Measurements from ENCODE around the gene SSB.
"Not testable (repeated sequence)": the region's sequence is repeated elsewhere in the genome, so short reads cannot be mapped to it uniquely, and the experiment has no call there.

SSB gene

DNA sequence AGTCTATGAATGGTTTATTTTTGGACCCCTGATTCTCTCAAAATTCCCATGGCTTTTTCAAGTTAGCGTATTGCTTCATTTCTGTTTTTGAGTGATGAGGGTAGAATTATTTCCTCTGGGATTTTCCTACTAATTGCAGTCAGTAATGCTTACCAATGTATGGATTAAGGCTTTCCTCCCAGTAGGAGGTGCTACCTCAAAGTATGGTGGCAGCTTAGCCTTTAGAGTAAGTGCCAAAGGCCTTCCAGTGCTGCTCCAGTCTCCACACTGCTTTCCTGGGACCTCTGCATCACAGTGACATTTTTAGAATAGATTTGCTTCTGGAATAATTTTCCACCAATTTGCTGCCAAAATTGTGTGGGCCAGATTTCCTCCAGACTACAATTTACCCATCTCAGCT lies 16.2 kb upstream of the SSB start:
- DNase-seq (ENCODE audit: low spot score): no peak

DNA sequence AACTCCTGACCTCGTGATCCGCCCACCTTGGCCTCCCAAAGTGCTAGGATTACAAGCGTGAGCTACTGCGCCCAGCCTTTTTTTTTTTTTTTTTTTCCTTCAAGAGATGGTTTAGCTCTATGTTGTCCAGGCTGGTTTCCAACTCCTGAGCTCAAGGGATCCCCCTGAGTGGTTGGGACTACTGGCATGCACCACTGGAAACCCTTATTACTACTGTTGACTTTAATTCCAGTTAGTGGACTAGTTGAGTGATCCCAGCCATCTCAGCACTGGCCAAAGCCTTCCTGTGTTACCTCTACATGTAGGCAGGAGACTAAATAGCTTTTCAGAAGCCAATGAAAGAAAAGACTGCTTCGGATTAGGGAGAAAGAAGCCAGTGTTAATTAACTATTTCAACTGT lies 8.1 kb upstream of the SSB start:
- no peak for DNase-seq (ENCODE audit: low spot score)

DNA sequence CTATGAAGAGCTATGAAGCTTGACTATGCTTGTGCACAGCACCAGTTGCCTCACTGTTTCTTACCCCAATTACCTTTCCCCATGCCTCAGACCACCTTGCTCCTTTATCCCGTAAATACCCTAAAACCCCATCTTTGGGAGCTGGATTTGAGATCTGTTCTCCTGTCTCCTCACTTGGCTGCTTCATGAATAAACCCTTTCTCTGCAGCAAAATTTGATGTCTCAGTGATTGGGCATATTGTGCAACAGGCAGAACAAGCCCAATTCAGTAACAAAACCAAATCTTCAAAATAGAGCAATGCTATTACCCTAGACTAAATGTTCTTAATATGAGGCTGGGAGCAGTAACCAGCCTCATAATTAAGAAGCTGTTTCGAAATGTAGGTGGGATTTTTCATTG lies 3.5 kb upstream of the SSB start:
- no peak for DNase-seq (ENCODE audit: low spot score)

DNA sequence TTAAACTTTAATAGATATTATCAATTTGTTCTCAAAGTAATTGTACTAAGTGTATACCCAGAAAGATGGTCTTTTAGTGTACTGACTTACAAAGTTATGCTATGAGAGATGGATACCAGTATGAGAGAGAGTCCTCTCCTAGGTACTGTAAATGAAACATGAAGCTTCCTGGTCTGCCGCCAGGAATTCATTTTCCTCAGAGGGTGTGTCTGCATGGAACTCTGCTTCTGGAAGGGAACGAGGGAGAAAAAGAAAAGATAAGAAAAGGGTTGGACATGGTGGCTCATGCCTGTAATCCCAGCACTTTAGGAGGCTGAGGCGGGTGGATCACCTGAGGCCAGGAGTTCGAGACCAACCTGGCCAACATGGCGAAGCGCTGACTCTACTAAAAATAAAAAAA lies 2.2 kb upstream of the SSB start:
- DNase-seq (ENCODE audit: low spot score): no peak

DNA sequence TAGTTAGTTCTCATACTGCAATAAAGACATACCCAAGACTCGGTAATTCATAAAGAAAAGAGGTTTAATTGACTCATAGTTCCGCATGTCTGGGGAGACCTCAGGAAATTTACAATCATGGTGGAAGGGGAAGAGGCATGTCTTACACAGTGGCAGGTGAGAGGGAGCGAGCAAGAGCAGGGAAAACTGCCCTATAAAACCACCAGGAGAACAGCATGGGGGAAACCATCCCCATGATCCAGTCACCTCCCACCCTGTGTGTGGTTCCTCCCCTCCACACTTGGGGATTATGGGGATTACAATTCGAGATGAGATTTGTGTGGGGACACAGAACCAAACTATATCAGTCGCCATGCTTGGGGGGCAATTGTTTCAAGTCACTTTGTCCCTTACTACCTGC lies 1.1 kb upstream of the SSB start:
- no peak for DNase-seq (ENCODE audit: low spot score)

DNA sequence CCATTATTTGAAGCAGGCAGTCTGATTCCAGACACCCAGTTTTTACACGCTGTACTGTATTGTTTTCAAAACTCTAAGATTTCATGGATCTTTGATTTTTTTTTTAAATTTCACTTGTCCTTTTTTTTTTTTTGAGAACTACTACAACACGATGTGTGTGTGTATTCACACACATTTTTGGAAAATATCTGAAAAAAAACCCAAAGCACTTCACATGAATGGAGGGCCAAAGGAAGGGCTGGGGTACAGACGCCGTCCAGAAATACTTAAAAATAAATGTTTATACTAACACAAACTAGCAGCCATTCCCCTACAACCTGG lies 314 bp upstream of the SSB start:
- DNase-seq (ENCODE audit: low spot score): no peak

DNA sequence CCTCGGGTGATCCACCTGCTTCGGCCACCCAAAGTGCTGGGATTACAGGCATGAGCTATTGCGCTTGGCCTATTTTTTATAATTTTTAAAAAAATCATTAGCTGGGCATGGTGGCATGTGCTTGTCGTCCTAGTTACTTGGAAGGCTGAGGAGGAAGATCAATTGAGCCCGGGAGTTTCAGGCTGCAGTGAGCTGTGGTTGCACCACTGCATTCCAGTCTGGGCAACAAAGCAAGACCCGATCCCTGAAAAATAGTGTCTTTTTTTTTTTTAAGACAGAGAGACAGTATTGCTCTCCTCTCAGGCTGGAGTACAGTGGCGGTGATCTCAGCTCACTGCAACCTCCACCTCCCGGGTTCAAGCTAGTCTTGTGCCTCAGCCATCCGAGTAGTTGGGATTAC lies 4.8 kb downstream of the SSB start:
- no peak for DNase-seq (ENCODE audit: low spot score)

DNA sequence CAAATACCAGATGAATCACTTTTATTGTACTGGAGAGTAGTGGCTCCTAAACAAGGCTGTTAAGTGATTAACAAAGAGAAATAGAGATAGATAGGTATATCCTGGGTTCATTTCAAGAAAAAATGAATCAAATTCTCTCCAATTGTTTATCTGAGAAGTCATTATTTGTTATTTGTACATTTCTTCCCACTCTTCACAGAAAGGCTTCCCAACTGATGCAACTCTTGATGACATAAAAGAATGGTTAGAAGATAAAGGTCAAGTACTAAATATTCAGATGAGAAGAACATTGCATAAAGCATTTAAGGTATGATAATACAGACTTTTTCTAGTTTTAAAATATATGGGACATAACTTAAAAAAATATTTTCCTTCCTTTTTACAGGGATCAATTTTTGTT lies 7.9 kb downstream of the SSB start:
- no peak for DNase-seq (ENCODE audit: low spot score)

DNA sequence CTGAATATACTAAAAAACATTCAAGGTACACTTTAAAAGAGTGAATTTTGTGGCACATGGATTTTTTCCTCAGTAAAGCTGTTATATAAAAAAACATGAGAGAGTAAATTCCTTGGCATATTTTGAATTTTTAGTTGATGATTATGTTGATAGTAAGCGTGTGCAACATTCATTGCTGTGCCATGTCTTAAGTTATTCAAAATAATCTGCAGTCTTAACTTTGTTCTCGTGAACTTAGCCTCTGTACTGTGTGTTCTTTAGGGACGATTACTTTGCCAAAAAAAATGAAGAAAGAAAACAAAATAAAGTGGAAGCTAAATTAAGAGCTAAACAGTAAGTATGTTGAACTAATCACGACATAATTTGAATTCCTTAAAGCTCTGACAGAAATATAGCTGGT lies 9.6 kb downstream of the SSB start:
- peak; percentile 15 for DNase-seq (ENCODE audit: low spot score)

DNA sequence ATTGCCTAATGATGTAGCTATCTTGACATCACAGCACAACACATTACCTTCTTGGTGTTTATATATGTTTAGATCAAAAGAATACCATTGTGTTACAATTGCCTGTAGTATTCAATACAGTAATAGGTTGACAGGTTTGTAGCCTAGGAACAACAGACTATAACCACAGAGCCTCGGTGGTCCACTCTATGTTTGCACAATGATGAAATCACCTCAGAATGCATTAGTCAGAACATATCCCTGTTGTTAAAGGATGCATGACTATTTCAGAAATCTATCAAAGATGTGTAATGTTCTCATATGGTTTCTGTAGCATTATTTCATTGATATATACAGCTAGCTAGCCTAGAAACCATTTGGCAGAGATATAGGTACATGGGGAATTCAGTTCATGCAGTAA lies 17.2 kb downstream of the SSB start:
- DNase-seq (ENCODE audit: low spot score): peak; percentile 33

DNA sequence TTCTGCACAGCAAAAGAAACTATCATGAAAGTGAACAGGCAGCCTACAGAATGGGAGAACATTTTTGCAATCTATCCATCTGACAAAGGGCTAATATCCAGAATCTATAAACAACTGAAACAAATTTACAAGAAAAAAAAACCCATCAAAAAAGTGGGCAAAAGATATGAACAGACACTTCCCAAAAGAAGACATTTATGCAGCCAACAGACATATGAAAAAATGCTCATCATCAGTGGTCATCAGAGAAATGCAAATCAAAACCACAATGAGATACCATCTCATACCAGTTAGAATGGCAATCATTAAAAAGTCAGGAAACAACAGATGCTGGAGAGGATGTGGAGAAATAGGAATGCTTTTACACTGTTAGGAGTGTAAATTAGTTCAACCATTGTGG lies 18.3 kb downstream of the SSB start:
- DNase-seq (ENCODE audit: low spot score): not testable (repeated sequence)

DNA sequence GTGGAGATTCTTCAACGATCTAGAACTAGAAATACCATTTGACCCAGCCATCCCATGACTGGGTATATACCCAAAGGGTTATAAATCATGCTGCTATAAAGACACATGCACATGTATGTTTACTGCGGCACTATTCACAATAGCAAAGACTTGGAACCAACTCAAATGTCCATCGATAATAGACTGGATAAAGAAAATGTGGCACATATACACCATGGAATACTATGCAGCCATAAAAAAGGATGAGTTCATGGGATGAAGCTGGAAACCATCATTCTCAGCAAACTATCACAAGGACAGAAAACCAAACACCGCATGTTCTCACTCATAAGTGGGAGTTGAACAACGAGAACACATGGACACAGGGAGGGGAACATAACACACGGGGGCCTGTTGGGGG lies 18.7 kb downstream of the SSB start:
- DNase-seq (ENCODE audit: low spot score): not testable (repeated sequence)

DNA sequence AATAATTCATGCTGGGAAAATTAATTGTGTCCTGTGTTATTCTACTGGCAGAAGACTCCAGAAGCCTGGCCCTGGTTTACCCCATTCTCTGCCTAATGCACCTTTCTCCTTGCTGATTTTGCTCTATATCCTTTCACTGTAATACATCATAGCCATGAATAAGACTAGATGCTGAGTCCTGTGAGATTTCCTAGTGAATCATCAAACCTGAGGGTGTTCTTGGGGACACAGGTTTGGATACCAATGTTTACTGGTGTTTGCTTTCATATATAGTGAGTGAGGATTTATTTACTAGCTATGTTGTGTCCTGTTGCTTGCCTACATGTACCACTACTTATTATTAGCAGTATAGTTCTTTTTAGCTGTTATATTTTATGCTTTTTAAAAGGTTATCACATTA lies 19.6 kb downstream of the SSB start:
- DNase-seq (ENCODE audit: low spot score): no peak

DNA sequence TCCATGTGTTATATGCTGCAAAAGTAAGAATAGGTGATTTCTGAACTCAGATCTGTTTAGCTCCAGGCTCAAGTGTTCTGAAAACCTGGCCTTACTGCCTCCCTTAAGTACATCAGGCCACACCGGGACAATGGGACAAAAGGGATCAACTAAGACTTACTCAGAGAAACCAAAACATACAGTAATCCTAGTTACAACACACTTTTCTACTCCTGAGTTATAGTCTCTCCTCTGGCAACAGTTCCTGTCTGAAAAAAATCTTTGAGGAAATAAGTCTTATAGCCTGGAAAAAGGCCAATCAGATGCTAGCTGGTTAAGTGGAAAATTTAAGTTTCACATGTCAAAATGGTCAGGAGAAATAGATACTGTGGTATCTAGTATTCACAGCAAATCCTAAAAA lies 20.4 kb downstream of the SSB start:
- DNase-seq (ENCODE audit: low spot score): no peak

DNA sequence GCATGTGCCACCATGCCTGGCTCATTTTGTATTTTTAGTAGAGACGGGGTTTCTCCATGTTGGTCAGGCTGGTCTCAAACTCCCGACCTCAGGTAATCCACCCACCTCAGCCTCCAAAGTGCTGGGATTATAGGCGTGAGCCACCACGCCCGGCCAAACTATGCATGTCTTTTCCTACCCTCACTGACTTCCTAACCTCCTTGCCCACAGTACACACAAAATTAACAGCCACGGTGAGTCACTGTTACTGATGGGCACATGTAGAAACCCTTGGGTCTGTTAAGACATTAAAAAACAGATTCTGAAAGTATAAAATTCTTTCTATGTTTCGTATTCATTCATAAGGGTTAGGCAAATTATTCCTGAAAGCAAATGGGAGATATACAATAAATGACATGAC lies 21.4 kb downstream of the SSB start:
- DNase-seq (ENCODE audit: low spot score): not testable (repeated sequence)

DNA sequence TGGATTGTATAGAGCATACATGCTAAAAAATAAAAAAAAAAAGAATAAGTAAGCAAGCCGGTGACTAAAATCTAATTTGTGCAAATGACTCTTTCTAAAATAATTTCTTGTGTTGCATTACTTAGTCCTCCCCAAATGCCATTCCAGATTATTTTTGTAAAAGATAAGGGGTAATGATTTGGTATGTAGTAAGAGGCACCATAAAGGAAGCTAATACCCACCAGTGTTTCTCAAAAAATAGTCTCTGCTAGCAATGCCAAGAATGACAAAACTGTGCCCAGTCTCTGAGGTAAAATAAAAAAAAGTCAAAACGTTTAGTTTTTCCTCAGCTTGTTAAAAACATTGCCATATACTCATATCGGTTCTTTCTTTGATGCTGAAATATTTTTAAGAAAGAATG lies 23.4 kb downstream of the SSB start:
- DNase-seq (ENCODE audit: low spot score): no peak

DNA sequence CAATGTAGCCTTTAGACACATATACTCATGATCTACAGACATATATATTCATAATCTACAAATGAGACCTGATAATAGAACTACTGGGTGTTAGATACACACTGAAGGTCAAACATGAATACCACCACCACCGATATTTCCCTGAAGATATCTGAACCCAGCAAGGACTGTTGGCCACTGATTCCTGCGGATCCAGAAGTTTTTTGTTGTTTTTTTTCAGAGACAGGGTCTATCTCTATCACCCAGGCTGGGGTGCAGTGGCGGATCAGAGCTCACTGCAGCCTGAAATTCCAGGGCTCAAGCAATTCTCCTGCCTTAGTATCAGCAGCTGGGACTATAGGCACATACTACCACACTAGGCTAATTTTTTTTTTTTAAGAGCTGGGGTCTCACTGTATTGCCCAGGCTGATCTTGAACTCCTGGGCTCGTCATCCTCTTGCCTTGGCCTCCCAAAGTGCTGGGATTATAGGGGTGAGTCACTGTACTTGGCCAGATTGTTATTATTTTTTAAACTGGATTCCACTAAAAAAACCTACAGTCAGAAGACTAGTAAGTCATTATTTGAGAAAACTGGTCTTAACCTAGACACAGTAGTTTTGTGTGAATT lies 24.2 kb downstream of the SSB start:
- no peak for DNase-seq (ENCODE audit: low spot score)

DNA sequence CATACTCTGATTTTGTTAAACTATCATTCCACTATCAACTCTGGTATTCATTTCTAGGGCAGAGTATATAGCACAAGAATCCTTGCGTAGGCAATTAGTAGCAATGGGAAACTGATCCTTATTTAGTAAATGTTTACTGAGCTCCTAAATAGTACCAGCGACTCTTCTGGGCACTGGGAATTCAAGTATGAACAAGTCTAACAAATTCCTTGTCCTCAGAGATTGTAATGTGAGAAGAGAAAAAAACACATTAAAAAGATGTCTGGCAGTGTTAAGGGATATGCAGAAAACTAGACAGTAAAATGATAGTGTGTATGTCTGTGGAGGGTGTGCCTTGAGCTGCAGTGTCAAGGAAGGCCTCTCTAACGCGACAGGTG lies 25.3 kb downstream of the SSB start:
- no peak for DNase-seq (ENCODE audit: low spot score)

DNA sequence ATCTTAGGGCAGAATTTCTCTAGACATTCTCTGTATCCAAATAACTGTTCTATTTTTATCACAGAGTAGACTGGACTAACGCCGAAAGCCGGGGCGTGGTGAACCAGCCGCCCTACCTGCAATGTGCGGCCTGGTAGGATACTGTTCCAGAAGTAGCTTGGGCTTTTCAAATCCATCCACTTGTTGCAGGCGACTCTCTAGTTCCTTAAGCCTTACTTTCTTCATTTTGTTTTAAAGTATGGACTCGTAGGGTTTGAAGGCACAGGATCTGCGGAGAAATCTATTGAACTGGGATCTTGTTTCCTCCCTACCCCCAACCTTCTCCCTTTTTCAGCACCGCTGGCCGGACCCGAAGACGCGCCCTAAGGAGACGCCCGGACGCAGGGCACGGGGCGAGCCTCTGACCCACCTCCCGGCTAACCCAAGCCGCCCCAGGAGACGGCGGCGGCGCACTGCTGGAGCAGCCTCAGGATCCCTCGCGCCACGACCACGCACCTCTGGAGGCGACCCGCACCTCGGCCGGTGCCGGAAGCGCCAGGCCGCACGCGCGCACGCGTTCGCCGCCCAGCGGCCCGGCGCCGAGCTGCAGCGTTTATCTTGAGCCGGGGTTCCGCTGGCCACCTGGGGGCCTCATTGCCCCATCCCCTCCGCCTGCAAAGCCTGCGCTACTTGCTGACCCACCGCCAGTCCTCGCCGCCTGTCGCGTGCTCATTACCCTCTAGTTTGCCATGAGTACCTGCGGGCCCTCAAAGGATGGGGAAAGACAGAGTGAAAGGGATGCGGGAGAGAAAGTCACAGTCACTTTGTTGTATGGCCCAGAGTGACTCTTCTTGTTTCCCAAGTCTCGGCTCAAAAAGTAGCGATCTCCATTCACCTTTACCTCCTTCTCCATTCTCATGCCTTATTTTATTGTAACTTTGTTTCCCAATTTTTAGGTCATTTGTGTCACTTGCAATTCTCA lies 26.0 kb downstream of the SSB start, which contains the start of gene METTL5:
METTL5 (minus strand) TSS at position 533 of the 961 bp plus-strand sequence; CDS start at position 225, 308 bp downstream.
- peak; percentile 94 for DNase-seq (ENCODE audit: low spot score)

DNA sequence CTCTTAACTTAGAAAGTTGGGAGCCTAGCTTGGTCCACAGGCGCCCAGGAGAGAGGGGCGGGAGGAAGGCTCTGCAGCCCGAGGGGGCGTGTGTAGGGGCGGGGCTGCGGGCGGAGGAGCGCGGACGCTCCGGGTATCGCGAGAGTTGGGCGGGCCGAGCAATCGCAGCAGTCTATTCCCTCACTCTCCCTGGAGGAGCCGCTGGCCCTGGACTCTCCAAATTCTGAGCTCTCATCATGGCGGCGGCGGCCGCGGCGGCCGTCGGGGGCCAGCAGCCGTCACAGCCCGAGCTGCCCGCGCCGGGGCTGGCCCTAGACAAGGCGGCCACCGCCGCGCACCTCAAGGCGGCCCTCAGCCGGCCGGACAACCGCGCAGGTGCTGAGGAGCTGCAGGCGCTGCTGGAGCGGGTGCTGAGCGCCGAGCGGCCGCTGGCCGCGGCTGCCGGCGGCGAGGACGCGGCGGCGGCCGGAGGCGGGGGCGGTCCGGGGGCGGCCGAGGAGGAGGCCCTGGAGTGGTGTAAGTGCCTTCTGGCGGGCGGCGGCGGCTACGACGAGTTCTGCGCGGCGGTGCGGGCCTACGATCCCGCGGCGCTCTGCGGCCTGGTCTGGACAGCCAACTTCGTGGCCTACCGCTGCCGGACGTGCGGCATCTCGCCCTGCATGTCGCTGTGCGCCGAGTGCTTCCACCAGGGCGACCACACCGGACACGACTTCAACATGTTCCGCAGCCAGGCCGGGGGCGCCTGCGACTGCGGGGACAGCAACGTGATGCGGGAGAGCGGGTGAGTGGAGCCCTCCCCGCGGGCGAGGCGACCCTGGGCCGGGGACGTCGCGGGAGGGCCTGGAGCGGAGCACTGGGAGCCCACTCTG lies 28.8 kb downstream of the SSB start, which contains the start of gene UBR3:
UBR3 (plus strand) TSS at position 183 of the 869 bp plus-strand sequence; CDS start at position 237, 54 bp downstream.
- peak; percentile 99 for DNase-seq (ENCODE audit: low spot score)

DNA sequence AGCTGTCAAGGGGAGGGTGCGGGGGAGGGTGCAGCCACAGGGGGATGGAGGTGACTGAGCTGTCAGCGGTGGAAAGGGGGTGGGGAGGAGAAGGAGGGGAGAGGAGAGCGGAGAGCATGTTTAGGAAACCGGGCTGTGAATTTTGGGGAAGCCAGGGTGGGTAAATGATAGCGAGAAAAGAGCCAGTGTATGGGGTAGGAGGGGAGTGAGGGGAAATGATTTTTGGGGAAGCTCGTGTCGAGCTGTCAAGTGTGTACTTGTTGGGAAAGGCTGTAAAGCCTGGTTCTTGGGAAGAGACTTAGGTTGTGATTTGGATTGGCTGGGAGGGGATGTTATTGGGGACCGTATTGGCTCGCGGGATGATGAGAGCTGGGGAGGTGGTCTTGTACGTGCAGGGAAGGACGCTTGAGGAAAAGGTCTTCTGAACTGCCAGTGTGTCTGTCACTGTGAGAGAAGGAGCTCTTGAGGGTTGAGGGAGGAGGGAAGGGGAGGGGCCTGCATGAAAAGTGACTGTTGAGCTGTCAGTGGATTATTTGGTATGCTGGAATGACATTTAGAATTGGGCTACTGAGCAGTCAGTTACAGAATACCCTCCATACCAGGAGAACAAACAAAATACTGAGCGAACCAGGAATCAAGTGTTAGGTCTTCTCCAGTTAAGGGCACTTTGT lies 29.6 kb downstream of the SSB start:
- DNase-seq (ENCODE audit: low spot score): peak; percentile 68

DNA sequence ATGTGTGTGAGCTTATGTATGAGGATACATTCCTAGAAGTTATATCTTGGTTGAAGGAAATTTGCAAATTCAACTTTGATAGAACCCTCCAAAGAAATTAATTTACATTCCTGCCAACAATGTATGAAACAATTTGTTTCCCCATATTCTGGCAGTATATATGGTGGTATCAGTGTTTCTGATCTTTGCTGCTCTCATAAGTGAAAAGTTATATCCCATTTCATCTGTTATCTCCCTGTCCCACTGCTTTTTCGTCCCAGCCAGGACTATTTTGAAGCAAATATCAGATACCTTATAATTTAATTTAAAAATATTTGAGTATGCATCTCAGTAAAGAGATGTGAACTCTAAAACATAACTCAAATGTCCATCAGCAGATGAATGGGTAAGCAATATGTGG lies 35.7 kb downstream of the SSB start:
- no peak for DNase-seq (ENCODE audit: low spot score)
